ENCODE results near the gene TRIM77.
"Not testable (repeated sequence)": the region's sequence is repeated elsewhere in the genome, so short reads cannot be mapped to it uniquely, and the experiment has no call there.

Gene TRIM77
- 0 reads per million in 4 donors for total RNA-seq

- DNase-seq, result not testable (repeated sequence)
Observed at GRCh38 chr11:89709999-89710398, at the start of gene TRIM77. Gene TRIM77 (plus strand): TSS chr11:89710299. CDS start chr11:89710299, 0 bp downstream.

DNA sequence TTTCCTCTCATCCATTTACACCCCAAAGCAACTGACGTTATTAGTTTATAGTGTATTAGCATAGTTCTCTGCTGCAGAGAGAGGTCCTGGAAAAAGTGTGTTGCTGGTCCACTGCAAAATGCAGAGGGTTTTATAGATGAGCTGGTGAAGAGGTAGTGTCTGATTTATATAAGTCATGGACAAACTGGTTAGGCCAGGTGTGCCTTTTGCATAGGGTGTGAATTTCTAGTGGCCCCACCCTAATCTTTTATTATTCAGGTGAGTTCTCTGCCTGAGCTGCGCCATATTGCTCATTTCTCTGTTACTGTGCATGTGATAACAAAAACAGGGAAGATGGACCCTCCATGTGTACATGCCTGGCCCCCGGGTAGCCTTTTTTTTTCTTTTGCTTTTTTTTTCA, 43.1 kb upstream of the TRIM77 start:
- no peak for DNase-seq

GRCh38 chr11:89668158-89668557, 41.9 kb upstream of the TRIM77 start:
- not testable (repeated sequence) for DNase-seq

DNA sequence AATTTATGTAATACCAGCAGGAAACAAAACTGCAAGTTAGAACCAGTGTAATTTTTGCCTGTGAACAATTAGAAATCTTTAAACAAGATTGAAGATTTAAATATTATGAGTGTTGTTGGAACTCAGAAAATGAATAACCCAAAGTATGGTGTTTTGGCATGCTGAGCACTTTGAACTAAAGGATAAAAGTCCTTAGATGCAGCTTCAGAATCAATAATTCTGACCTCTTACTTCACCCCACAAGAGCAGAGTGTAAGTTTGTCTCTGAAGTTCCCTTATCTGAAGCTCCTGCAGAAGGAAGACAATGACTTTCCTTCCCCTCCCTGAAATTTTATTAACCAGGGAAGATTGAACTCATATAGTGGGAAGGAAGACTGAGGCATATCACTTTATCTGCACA, 40.5 kb upstream of the TRIM77 start:
- DNase-seq, result not testable (repeated sequence)

DNA sequence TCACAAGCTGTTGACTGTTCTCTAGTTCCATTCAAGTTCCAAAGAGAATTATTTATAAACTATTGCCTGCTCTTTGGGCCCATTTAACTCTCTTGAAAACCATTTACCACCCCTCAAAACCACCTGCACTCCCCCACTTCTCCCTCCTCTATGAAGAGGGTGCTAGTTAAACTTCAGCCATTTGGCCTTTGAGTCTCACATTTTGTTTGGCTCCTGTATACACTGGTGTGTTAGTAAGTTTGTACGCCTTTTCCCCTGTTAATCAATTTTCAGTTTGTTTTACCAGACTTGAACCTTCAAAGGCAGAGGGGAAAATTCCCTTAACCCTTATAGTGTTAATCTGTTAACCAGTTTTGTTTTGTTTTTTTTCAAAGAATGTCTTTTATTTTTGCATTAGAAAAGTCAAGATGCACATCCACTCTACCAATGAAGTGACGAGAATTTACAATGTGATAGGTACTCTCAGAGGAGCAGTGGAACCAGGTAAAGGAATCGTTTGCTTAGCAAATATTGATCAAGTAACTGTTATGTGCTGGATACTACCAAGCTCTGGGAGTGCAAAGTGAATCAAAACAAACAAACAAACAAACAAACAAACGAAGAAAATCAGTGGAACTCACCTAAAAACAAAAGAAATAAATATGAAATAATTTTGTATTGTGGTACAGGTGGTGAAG, 40.0 kb upstream of the TRIM77 start:
- DNase-seq, result not testable (repeated sequence)

DNA sequence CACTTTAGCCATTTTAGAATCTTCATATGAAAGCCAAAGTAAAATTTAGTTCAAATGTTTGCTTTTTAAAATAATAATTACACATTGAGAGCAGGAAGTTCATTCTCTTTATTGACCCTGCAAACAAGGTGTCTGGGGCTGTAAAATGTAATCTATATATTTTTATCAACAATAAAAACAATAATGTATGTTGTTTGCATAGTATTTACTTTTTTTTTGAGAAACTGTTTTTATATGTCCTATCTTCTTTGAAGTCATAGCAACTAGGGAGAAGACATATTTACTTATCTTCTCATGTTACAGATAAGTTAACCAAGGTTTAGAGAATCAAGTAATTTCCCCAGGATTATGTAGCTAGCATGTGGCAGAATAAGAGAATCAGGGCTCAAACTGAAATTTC, 37.6 kb upstream of the TRIM77 start:
- DNase-seq, result not testable (repeated sequence)

GRCh38 chr11:89673380-89673779, 36.7 kb upstream of the TRIM77 start:
- DNase-seq, result not testable (repeated sequence)

DNA sequence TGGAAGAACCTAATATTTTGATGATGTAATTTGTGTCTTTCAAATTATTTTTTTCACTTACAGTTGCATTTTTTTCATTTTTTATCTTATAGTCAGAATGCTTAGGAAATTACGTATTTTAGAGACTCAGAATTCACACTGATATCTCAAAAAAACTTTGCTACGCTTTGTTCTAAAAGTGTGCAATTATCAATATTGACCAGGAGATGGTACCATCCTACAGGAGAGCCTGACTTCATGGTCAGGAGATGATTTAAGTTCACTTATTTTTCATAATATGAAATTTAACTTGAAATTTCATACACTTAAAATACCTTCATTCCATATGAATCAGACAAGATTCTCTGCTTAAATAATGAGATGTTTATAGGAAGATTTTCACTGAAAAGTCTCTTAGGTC, 34.7 kb upstream of the TRIM77 start:
- not testable (repeated sequence) for DNase-seq

GRCh38 chr11:89675948-89676347, 34.2 kb upstream of the TRIM77 start:
- not testable (repeated sequence) for DNase-seq

GRCh38 chr11:89707080-89707479, 3.0 kb upstream of the TRIM77 start:
- DNase-seq, result not testable (repeated sequence)

GRCh38 chr11:89724866-89725498, 14.9 kb downstream of the TRIM77 start:
- DNase-seq, result not testable (repeated sequence)

DNA sequence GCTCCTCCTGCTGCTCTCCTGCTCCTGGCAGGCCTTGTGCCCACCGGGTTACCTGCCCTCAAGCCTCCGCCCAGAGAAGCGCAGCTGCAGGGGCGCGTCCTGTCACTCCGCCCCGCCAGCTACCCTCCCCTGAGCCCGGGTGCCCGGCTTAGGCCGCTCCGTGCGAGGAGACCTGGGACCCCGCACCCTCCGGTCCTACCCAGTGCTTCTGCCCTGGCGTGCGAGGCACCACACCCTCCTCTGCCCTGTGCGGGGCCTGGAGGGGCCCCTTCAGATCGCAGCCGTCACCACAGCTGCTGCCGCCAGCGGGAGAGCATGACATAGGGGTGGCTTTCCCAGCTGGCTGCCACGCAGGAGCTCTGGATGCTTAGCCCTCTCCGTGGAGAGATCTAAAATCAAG, 20.1 kb downstream of the TRIM77 start:
- not testable (repeated sequence) for DNase-seq

- DNase-seq, result no peak
Observed at GRCh38 chr11:89736566-89736965, 26.5 kb downstream of the TRIM77 start.

- no peak for DNase-seq
Observed at GRCh38 chr11:89737116-89737515, 27.0 kb downstream of the TRIM77 start.

GRCh38 chr11:89741406-89741805, 31.3 kb downstream of the TRIM77 start:
- not testable (repeated sequence) for DNase-seq

- not testable (repeated sequence) for DNase-seq
Observed at GRCh38 chr11:89744158-89744557, 34.1 kb downstream of the TRIM77 start.

DNA sequence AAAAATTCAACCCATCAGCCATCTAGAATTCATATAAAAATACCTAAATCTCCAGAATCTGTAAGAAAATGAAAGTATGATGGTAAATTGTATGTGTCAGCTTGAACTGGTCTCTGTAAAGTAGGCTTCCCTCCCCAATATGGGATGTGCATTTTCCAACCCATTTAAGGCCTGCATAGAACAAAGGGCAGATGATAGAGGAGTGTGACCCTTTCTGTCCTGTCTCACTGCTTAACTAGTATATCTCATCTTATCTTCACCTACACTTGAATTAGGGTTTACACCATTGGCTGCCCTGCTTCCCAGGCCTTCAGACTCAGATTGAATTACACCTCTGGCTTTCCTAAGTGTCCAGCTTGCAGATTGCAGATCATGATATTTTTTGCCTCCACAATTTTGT, 40.7 kb downstream of the TRIM77 start:
- not testable (repeated sequence) for DNase-seq
